ENCODE results near the gene LRRC55.

Gene LRRC55
- 0 reads per million in 2 experiments for total RNA-seq

GRCh38 chr11:57181678-57182305 is at the start of gene LRRC55:
LRRC55 (plus strand) TSS chr11:57181953; CDS start chr11:57182023, 70 bp downstream.
- no peak for DNase-seq (ENCODE audit: low read depth)

- DNase-seq (ENCODE audit: low read depth), result no peak
Measured at GRCh38 chr11:57133366-57134038, 48.3 kb upstream of the LRRC55 start.

- no peak for DNase-seq (ENCODE audit: low read depth)
Measured at GRCh38 chr11:57134284-57134683, 47.5 kb upstream of the LRRC55 start.

GRCh38 chr11:57135020-57135751 is 46.6 kb upstream of the LRRC55 start:
- no peak for DNase-seq (ENCODE audit: low read depth)

- DNase-seq (ENCODE audit: low read depth), result no peak
Measured at GRCh38 chr11:57140568-57140967, 41.2 kb upstream of the LRRC55 start.

GRCh38 chr11:57143459-57143858 is 38.3 kb upstream of the LRRC55 start:
- no peak for DNase-seq (ENCODE audit: low read depth)

GRCh38 chr11:57144075-57144474 is 37.7 kb upstream of the LRRC55 start:
- DNase-seq (ENCODE audit: low read depth), result no peak

GRCh38 chr11:57144531-57145320 is 37.0 kb upstream of the LRRC55 start:
- DNase-seq (ENCODE audit: low read depth), result no peak

GRCh38 chr11:57146301-57146700 is 35.5 kb upstream of the LRRC55 start:
- no peak for DNase-seq (ENCODE audit: low read depth)

GRCh38 chr11:57148621-57149020 is 33.1 kb upstream of the LRRC55 start:
- DNase-seq (ENCODE audit: low read depth), result no peak

- DNase-seq (ENCODE audit: low read depth), result no peak
Measured at GRCh38 chr11:57150454-57150917, 31.3 kb upstream of the LRRC55 start.

GRCh38 chr11:57152134-57152533 is 29.6 kb upstream of the LRRC55 start:
- no peak for DNase-seq (ENCODE audit: low read depth)

- no peak for DNase-seq (ENCODE audit: low read depth)
Measured at GRCh38 chr11:57153448-57153847, 28.3 kb upstream of the LRRC55 start.

GRCh38 chr11:57154739-57155138 is 27.0 kb upstream of the LRRC55 start:
- no peak for DNase-seq (ENCODE audit: low read depth)

- no peak for DNase-seq (ENCODE audit: low read depth)
Measured at GRCh38 chr11:57155400-57155799, 26.4 kb upstream of the LRRC55 start.

GRCh38 chr11:57155838-57156607 is 25.7 kb upstream of the LRRC55 start:
- DNase-seq (ENCODE audit: low read depth), result no peak

- no peak for DNase-seq (ENCODE audit: low read depth)
Measured at GRCh38 chr11:57156928-57157327, 24.8 kb upstream of the LRRC55 start.

- no peak for DNase-seq (ENCODE audit: low read depth)
Measured at GRCh38 chr11:57157624-57158023, 24.1 kb upstream of the LRRC55 start.

- DNase-seq (ENCODE audit: low read depth), result no peak
Measured at GRCh38 chr11:57158180-57158579, 23.6 kb upstream of the LRRC55 start.

GRCh38 chr11:57158599-57158998 is 23.2 kb upstream of the LRRC55 start:
- DNase-seq (ENCODE audit: low read depth), result no peak

GRCh38 chr11:57160665-57161064 is 21.1 kb upstream of the LRRC55 start:
- DNase-seq (ENCODE audit: low read depth), result no peak
